ENCODE results near the gene TLE3.

GRCh38 chr15:70064441-70064840, 33.3 kb downstream of the TLE3 start:
- TF ChIP-seq CTCF (IDR thresholded peaks at IDR 0.05): no peak
- TF ChIP-seq CBX2 (IDR thresholded peaks at IDR 0.05; ENCODE audit: borderline replicate concordance, low read depth): no peak
- no peak for TF ChIP-seq KDM1A (IDR thresholded peaks at IDR 0.05; ENCODE audit: low read depth)
- TF ChIP-seq E2F6 (IDR thresholded peaks at IDR 0.05; ENCODE audit: borderline replicate concordance, low read depth): no peak
- TF ChIP-seq ESRRA (IDR thresholded peaks at IDR 0.05; ENCODE audit: borderline replicate concordance, low read length): no peak
- TF ChIP-seq RCOR1 (IDR thresholded peaks at IDR 0.05; ENCODE audit: low read depth, low read length): no peak
- TF ChIP-seq HDAC2 (IDR thresholded peaks at IDR 0.05): no peak
- no peak for TF ChIP-seq RNF2 (IDR thresholded peaks at IDR 0.05; ENCODE audit: borderline replicate concordance, low read depth)
- TF ChIP-seq ZC3H11A (IDR thresholded peaks at IDR 0.05): no peak
- TF ChIP-seq CHD2 (IDR thresholded peaks at IDR 0.05; ENCODE audit: low read length, partially characterized antibody): no peak
- no peak for TF ChIP-seq POLR2A (IDR thresholded peaks at IDR 0.05; ENCODE audit: low read length)
- no peak for TF ChIP-seq HOXB5 (CRISPR knock-in tag; IDR thresholded peaks at IDR 0.05)

Data from A549 (cell line).